CD1c-positive myeloid dendritic cell (primary cell): ENCODE data around the gene SERPING1.

Experiments used
- DNase-seq: peaks from one replicate; pipeline ENCODE4 v3.0.0-alpha.2; 2016; ENCODE audit errors: extremely low spot score

Gene SERPING1

DNA sequence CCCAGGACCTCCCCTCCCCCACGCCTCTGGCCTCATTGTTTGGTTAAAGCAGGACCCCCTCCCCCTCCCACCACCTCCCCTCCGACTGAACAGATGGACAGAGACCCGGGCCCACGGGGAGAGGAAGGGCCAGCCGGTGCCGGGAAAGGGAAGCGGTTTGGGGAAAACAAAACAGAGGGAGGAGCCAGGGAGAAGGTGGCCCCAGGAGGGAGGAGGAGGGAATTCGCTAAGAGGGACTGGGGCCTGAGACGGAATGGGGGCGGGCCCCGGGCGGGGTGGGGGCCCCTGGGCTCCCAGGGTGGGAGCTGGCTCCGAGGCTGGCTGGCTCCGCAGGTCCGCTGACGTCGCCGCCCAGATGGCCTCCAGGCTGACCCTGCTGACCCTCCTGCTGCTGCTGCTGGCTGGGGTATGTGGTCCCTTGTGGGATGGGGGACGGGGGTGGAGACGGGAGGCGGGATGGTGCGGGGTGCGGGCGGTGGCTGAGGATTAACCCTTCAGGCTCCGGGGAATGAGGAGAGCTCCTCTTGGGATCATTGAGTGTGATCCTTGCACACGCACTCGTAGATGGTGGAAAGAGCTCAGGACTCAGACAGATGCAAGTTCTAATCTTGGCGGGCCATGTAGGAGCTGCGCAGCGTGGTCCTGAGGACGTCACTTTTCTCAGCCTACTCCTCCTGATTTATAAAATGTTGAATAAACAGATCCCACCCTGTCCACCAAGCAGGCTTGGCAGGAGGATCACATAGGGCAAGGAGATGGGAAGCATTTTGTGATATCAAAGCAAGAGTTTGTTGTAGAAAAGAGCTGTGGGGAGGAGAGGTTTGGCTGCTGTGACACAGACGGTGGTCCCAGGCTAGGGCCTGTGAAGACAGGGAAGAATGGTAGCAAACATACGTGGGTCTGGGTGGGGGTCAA lies 688 bp downstream of the SERPING1 start:
- DNase-seq, result peak; percentile 21

DNA sequence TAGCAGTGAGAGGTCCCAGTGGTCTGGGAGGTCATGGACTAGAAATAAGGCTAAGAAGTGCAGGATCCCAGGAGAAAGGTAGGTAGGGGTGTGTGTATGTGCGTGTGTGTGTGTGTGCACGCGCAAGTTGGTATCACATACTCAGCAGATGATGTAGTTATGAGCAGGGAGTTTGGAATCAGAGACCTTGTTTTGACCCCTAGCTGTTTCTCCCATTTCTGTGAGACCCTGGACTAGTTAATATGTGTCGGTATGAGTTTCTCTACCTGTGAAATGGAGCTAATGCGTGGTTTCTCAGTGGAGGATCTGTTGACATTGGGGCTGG lies 1.3 kb downstream of the SERPING1 start:
- no peak for DNase-seq

DNA sequence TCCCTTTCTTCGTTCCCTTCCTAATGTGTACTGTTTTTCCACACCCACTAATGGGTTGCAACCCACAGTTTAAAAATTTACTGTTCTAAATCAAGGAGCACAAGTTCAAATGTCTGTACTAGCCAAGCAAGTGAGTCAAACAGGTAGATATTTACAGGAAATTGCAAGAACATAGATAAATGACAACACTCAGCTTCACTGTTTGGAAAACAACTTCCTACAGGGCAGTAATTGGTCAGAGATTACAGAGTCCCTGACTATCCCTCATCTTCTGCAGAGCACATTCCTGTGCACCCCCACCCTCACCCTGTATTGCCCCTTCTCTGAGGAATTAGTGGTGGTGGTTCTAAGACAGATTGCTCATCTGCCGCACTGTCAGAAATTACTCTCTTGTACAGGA lies 1.9 kb downstream of the SERPING1 start:
- no peak for DNase-seq

DNA sequence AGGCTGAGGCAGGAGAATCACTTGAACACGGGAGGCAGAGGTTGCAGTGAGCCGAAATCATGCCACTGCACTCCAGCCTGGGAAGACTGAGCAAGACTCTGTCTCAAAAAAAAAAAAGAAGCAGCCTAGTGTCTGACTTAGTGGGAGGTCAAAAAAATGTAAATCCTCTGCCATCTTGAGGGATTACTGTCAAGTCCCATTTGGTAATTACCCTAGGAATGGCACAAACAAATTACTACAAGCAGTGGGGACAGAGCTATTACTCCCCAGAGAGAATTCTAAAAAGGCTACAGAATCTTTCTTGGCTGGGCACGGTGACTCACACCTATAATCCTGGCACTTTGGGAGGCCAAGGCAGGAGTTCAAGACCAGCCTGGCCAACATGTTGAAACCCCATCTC lies 3.8 kb downstream of the SERPING1 start:
- no peak for DNase-seq

DNA sequence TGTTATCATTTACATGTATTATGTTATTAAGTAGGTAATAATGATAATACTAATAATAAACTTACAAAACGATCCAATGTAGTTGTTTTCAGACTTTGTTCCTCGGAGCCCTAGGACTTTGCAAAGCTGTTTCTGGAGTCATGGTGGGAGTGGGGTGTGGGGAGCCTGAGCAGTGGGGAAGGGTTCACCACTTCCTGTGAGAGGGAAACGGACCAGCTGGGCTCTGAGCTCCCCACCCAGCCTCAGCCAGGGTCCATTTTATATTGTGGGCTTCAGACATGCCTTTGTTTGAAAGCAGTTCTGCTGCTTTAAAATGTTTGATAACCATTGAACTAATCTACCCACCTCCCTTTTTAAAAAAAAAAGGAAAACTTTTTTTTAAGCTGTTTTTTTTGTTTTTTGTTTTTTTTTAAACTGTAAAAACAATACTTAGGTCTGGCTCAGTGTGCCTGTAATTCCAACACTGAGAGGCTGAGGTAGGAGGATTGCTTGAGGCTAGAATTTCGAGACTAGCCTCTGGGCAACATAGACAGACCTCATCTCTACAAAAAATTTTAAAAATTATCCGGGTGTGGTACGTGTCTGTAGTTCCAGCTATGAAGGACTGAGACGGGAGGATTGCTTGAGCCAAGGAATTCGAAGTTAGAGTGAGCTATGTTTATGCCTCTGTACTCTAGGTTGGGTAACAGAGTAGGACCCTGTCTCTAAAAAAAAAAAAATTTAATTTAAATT lies 7.0 kb downstream of the SERPING1 start:
- no peak for DNase-seq

DNA sequence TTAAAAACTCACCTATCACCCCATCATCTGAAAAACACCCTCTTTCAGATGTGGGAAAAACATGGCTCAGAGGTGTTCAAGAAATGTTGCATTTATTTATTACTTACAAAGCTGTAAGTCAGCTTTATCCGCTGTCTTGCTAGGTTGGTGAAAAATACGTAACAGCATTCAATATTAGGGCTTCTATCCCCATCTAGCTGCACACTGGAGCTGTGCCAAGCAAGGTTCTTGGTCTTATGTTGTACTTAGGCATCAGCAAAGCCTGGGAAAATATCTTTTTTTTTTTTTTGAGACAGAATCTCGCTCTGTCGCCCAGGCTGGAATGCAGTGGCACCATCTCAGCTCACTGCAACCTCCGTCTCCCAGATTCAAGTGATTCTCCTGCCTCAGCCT lies 7.5 kb downstream of the SERPING1 start:
- no peak for DNase-seq

DNA sequence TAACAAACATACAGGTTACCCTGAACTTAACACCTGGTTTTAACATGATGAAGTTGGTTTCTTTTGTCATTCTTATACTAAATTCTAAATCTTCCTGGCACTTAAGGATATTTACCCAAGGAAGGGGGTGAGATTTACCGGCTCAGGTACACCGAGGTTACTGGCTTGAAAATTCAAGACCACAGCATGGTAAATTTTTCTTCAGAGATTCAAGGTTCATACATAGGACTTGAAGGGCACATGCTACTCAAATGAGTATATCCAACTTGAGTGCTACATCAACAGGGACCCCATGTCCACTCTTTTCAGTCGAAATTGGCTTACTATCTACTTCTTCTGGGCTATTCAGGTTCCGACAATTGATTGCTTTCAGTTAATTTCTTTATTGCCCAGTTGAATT lies 12.7 kb downstream of the SERPING1 start:
- DNase-seq, result no peak

DNA sequence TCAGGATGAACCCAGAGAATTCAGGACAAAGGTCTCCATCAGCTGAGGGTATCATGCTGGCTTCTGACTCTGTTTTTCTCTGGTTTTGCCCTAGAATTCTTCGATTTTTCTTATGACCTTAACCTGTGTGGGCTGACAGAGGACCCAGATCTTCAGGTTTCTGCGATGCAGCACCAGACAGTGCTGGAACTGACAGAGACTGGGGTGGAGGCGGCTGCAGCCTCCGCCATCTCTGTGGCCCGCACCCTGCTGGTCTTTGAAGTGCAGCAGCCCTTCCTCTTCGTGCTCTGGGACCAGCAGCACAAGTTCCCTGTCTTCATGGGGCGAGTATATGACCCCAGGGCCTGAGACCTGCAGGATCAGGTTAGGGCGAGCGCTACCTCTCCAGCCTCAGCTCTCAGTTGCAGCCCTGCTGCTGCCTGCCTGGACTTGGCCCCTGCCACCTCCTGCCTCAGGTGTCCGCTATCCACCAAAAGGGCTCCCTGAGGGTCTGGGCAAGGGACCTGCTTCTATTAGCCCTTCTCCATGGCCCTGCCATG lies 16.8 kb downstream of the SERPING1 start:
- no peak for DNase-seq

DNA sequence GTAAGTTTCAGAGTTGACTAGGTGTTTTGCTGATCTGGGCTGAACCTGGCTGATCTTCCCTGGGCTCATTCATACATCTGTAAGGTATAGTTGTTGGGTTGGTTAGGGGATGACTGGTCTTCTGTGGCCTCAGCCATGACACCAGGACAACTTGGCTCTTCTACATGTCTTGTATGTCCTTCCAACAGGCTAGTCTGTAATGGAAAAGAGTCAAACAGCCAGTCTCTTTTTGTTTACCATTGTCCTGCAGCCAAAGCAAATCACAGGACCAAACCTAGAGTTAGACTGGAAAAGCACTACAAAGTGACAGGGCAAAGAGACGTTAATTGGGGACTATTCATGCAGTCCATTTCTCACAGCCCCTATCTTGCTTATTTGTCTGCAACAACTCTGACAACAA lies 17.8 kb downstream of the SERPING1 start:
- DNase-seq, result no peak

DNA sequence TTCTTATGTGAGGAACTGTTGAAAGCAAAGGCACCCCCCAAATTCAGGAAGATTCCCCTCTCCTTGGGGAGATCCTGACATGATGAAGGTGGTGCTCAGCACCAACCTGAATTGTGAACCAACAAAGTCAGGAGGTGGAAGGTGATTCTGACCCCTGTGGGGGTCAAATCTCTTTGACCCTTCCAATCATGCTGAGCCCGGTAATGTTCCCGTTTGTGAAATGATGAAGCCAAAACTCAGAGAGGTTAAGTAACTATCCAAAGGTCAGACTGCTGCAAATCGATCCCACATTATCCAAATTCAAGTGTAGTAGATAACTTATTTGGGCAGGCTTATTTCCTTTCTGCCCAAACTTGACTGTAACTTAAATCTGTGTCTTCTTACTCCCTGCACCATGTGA lies 19.1 kb downstream of the SERPING1 start:
- no peak for DNase-seq

DNA sequence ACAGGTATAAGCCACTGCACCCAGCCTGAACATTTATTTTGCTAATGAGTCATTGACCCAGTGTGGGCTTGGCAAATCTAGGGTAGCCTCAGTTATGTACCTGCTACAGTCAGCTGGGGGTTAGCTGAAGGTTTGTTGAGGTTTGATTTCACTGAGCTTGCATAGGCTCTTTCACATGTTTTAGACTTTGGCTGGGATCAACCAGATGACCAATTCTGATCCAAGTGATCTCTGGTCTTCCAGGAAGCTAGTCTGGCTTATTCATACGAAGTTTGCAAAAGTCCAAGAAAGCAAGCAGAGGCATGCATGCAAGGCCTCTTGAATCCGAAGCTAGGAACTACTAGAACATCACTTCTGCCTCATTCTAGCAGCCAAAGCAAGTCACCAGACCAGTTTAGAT lies 21.0 kb downstream of the SERPING1 start:
- no peak for DNase-seq

DNA sequence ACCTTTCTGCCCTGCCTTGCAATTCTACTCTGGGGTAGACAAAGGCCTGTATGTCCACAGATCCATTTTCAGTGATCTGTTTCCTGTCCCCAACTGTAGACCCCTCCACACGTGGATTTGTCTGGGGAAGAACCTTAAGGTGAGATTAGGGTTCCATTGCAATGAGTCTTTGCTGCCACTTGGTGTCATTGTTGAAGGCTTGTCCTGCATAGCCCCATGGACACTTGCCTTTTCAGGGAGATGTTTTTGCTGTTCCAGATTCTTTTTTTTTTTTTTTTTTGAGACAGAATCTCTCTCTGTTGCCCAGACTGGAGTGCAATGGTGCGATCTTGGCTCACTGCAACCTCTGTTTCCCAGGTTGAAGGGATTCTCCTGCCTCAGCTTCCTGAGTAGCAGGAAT lies 21.8 kb downstream of the SERPING1 start:
- no peak for DNase-seq

DNA sequence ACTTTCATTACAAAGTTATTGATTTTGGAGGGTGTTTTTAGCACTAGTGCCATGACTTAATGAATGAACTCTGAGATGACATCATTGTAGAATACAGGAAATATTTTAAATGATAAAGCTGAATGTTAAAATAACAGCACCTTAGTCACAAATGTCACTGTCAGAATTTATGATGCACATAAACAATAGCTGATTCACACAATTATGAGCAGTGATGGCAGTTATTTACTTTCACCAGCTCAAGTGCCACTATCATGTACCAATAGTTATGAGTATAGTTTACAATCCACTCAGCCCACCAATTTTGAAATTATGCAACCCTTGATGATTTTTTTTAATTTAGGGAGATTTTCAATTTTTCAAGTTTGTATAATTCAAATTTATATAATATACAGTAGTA lies 23.0 kb downstream of the SERPING1 start:
- DNase-seq, result no peak

DNA sequence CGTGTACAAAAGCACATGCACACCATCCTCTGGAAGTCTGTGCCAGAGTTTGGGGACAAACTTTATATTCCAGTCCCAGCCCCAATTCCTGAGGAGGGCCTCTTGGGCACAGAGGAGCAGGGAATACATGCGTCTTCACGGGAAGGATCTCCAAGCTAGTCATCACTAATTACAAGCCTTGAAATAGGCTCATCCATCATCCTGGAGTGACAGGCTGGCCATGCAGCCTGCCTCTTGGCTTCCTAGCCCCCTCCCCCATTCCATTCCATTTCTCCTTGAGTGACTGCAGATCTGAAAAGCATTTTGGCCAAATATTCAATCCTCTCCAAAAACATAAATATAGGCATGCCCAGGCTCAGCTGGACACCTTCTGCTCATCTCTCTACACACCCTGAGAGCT lies 24.8 kb downstream of the SERPING1 start:
- no peak for DNase-seq

DNA sequence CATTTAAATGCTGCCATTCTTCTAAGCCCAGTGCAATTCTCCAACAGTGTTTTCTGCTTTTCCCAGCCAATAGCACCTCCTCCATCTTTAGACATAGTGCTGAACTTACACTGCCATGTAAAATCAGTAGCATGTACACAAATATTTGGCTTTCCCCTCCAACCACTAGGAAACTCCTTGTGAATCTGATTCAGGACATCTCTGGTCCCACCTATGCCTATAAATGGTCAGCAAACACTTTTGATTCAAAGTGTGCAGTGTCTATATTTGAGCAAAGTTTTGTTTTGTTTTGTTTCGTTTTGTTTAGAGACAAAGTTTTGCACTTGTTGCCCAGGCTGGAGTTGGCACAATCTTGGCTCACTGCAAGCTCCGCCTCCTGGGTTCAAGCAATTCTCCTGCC lies 27.4 kb downstream of the SERPING1 start:
- DNase-seq, result no peak

DNA sequence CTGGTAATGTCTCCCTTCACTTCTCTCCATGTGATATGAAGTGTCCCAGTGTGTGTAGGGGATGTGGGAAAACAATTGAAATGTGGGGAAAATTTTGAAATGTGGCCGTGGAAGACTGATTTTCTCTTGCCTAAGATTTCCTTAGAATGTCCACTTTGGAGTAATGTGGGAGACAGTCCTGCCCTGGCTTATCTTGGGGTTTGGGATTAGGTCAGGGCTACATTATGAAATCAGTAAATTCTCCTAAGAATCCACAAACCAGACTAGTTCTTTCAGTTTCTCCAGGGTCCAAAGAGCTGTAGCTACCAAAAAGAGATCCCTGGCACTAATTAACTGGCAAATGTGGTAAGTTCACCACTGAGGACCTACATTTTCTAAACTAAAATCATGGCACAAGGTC lies 29.4 kb downstream of the SERPING1 start:
- no peak for DNase-seq

DNA sequence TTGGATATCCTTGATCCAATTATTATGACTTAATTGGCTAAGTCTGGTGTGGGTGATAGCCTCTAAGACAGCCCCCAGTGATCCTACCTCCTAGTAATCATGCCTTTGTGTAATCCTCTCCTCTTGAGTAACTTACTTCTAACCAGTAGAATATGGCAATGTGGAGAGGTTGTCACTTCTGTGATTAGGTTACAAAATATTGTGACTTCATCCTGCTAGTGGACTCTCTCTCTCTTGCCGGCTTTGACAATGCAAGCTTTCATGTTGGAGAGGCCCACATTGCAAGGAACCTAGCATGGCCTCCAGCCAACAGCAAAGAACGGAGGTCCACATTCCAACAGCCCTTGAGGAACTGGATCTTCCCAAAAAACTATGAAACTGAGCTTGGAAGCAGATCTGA lies 32.7 kb downstream of the SERPING1 start:
- DNase-seq, result no peak

DNA sequence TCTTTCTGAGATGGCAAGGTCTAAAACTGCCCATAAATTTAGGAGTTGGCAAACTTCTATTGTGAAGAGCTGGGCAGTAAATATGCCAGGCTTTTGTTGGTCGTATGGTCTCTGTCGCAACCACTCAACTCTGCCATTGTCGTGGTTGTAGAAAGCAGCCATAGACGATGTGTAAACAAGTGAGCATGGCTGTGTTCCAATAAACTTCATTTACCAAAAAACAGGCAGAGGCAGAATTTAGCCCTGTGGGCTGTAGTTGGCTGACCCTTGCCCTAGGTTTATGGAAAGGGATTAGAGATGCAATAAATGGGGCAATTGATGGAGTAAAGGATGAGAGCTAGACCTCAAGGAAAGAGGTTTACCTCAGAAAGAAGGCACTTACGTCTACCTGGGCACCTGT lies 34.6 kb downstream of the SERPING1 start:
- no peak for DNase-seq

DNA sequence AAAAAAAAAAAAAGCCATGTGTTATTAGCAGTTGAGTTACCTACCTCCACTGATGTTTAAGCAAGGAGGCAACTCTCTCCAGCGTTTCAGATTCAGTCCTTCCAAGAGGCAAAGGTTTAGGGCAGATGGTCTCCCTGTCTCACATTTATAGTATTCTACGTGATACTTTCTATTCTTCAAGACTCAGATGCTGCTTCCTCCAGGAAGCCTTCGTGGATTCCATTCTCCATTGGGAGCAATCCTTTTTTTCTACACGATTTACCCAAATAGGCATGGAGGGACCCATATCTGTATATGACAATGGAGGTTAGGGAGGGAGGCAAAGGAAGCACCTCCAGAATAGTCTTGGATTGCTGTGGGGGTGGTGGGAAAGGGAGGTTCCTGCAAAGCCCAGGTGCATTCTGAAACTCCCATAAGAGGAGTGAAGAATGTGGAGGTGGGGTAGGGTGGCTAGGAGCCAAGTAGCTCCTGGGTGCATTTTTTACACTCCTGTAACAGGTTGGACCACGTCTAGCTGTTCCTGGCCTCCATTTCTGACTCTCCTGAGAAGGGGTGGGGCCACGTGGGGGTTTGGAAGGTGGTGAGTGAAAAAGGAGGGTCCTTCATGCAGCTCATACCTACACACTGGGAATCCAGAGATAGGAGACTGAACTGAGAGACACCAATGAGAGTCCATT lies 36.0 kb downstream of the SERPING1 start:
- no peak for DNase-seq

DNA sequence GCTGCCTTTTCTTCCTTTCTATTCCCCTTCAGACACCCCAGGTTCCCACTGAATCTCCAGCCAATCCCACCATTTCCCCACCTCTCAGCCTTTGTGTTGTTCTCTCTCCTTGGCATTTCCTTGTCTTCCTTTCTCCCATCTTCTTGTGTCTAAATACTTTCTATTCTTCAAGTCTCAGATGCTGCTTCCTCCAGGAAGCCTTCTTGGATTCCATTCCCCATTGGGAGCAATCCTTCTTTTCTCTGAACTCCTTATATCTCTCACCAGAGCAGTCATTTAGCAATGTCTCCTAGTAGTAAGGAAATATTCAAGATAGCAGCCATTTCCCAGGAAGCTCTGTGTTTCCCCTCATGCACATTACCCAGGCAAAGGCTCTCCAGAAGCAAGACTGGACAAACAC lies 36.8 kb downstream of the SERPING1 start:
- no peak for DNase-seq

DNA sequence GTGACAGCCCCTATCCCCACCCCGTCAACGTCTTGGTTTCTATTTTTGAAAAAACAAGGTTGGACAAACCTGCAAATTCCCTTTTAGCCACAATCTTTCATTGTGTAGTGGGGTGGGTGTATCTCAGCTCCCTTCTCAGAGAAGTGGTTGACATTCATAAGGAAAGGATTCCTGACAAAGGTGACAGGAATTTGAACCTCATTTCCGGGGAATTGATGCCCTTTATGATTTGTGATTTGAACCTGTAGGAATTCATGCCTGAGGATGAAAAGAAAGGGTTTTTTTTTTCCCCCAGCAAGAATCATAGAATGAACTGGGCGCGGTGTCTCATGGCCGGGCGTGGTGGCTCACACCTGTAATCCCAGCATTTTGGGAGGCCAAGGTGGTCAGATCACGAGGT lies 37.8 kb downstream of the SERPING1 start:
- DNase-seq, result no peak

DNA sequence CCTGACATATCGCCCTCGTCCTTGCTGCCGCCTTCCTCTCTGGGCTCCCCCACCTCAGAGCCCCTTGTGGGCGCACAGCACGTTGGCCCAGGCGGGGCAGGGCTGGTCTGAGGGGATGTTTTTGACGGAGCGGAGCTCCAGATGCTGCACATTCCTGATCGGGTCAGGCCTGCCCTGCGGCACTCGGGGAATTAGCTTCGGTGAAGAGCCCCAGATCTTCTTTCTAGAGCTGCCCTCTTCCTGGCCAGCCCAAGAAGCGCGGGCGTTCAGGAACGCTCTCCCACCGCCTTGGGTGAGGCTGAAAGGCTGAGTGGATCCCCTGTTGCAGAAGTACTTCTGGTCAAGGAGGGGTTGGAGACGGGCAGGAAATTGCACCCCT lies 40.1 kb downstream of the SERPING1 start:
- no peak for DNase-seq
